NCI-H82 treated with DMSO at 0.1 percent for 48 hours (cell line): ENCODE measurements around the gene CPXM2.

ENCODE experiments used
- DNase-seq: peaks from one replicate; lab custom pipeline; 2025; ENCODE audit not compliant: unreplicated experiment; lab: John Stamatoyannopoulos, UW

Gene CPXM2

GRCh38 chr10:123804716-123805115, 86.9 kb downstream of the CPXM2 start:
- DNase-seq: no peak

GRCh38 chr10:123800821-123801220, 90.8 kb downstream of the CPXM2 start:
- no peak for DNase-seq

- DNase-seq: no peak
Measured at GRCh38 chr10:123800289-123800688, 91.3 kb downstream of the CPXM2 start.

- DNase-seq: no peak
Measured at GRCh38 chr10:123798856-123799255, 92.8 kb downstream of the CPXM2 start.

GRCh38 chr10:123797813-123798212, 93.8 kb downstream of the CPXM2 start:
- DNase-seq: no peak

GRCh38 chr10:123796736-123797135, 94.9 kb downstream of the CPXM2 start:
- no peak for DNase-seq

GRCh38 chr10:123795846-123796590, 95.6 kb downstream of the CPXM2 start:
- DNase-seq: no peak

- no peak for DNase-seq
Measured at GRCh38 chr10:123795196-123795780, 96.3 kb downstream of the CPXM2 start.

- no peak for DNase-seq
Measured at GRCh38 chr10:123792248-123792978, 99.2 kb downstream of the CPXM2 start.

GRCh38 chr10:123790132-123790885, 101.3 kb downstream of the CPXM2 start:
- DNase-seq: no peak

- no peak for DNase-seq
Measured at GRCh38 chr10:123788981-123789380, 102.6 kb downstream of the CPXM2 start.

GRCh38 chr10:123787566-123787965, 104.0 kb downstream of the CPXM2 start:
- DNase-seq: no peak

- no peak for DNase-seq
Measured at GRCh38 chr10:123786896-123787295, 104.7 kb downstream of the CPXM2 start.

GRCh38 chr10:123786306-123786705, 105.3 kb downstream of the CPXM2 start:
- no peak for DNase-seq

GRCh38 chr10:123784646-123785045, 107.0 kb downstream of the CPXM2 start:
- no peak for DNase-seq

GRCh38 chr10:123784216-123784615, 107.4 kb downstream of the CPXM2 start:
- no peak for DNase-seq

GRCh38 chr10:123783296-123783695, 108.3 kb downstream of the CPXM2 start:
- DNase-seq: no peak

GRCh38 chr10:123782549-123782948, 109.1 kb downstream of the CPXM2 start:
- no peak for DNase-seq

- DNase-seq: no peak
Measured at GRCh38 chr10:123781956-123782500, 109.6 kb downstream of the CPXM2 start.

GRCh38 chr10:123781324-123781900, 110.2 kb downstream of the CPXM2 start:
- DNase-seq: no peak
